Thyroid gland (tissue), 4 donors: Measurements from ENCODE around the gene ZNF804B.

ENCODE experiments used
- CTCF ChIP-seq, 6 experiments: fragments of 200-600 bp in 3 of 6; fragments of 450-650 bp in 3 of 6; sonication (generic) in 3 of 6; IDR thresholded peaks; one replicate each; pipeline ENCODE4 v1.5.1; 2016 to 2019; ENCODE audit warnings: antibody characterized with exemption in 6 of 6, mild to moderate bottlenecking in 2 of 6, inconsistent platforms in 1 of 6, moderate library complexity in 1 of 6
- POLR2A ChIP-seq, 2 donors: fragments of 450-650 bp; IDR thresholded peaks; one replicate each; pipeline ENCODE4 v1.6.1; 2017; ENCODE audit warnings: antibody characterized with exemption in 2 of 2, mild to moderate bottlenecking in 2 of 2, moderate library complexity in 1 of 2

- TF ChIP-seq CTCF (IDR thresholded peaks at IDR 0.05) (no peak), POLR2A (IDR thresholded peaks at IDR 0.05) (no peak)
These were observed 209.7 kb downstream of the ZNF804B start for GRCh38 chr7:88969167-88969566.
